ENCODE results near the gene GDF3.

Gene GDF3

GRCh38 chr12:7668171-7668570 lies 27.4 kb downstream of the GDF3 start:
- no peak for DNase-seq (ENCODE audit: low spot score)

- DNase-seq (ENCODE audit: low spot score): no peak
These were observed 28.4 kb downstream of the GDF3 start for GRCh38 chr12:7667125-7667524.

GRCh38 chr12:7666595-7666994 lies 29.0 kb downstream of the GDF3 start:
- no peak for DNase-seq (ENCODE audit: low spot score)

- no peak for DNase-seq (ENCODE audit: low spot score)
These were observed 33.8 kb downstream of the GDF3 start for GRCh38 chr12:7661741-7662140.

- DNase-seq (ENCODE audit: low spot score): no peak
These were observed 39.5 kb downstream of the GDF3 start for GRCh38 chr12:7656121-7656520.

GRCh38 chr12:7650091-7650490 lies 45.5 kb downstream of the GDF3 start:
- DNase-seq (ENCODE audit: low spot score): no peak

GRCh38 chr12:7647071-7647470 lies 48.5 kb downstream of the GDF3 start:
- DNase-seq (ENCODE audit: low spot score): no peak

- no peak for DNase-seq (ENCODE audit: low spot score)
These were observed 49.4 kb downstream of the GDF3 start for GRCh38 chr12:7646178-7646475.

GRCh38 chr12:7645395-7646177 lies 50.0 kb downstream of the GDF3 start:
- DNase-seq (ENCODE audit: low spot score): peak; percentile 34

- peak; percentile 19 for DNase-seq (ENCODE audit: low spot score)
These were observed 52.7 kb downstream of the GDF3 start for GRCh38 chr12:7642876-7643309.

- DNase-seq (ENCODE audit: low spot score): no peak
These were observed 53.3 kb downstream of the GDF3 start for GRCh38 chr12:7642287-7642686.

- DNase-seq (ENCODE audit: low spot score): peak; percentile 13
These were observed 55.2 kb downstream of the GDF3 start for GRCh38 chr12:7640123-7640995.

Measured in SK-N-DZ (cell line).